ENCODE data around the gene PPM1E.
A peak's percentile ranks its signal among the peaks of the same experiment; 100 is the strongest.
"Not testable (repeated sequence)": the region's sequence is repeated elsewhere in the genome, so short reads cannot be mapped to it uniquely, and the experiment has no call there.

PPM1E gene

GRCh38 chr17:58755577-58756245 is at the start of gene PPM1E:
TSS of gene PPM1E (plus strand) at chr17:58755854.
- peak; percentile 86 for DNase-seq

- no peak for DNase-seq
These were observed 49.1 kb upstream of the PPM1E start for GRCh38 chr17:58706351-58707140.

- peak; percentile 9 for DNase-seq
These were observed 44.6 kb upstream of the PPM1E start for GRCh38 chr17:58710948-58711552.

GRCh38 chr17:58722274-58722673 is 33.4 kb upstream of the PPM1E start:
- DNase-seq, result no peak

- no peak for DNase-seq
These were observed 33.0 kb upstream of the PPM1E start for GRCh38 chr17:58722696-58723095.

- no peak for DNase-seq
These were observed 26.9 kb upstream of the PPM1E start for GRCh38 chr17:58728798-58729197.

GRCh38 chr17:58730937-58731336 is 24.7 kb upstream of the PPM1E start:
- no peak for DNase-seq

GRCh38 chr17:58734040-58734439 is 21.6 kb upstream of the PPM1E start:
- DNase-seq, result no peak

- no peak for DNase-seq
These were observed 20.8 kb upstream of the PPM1E start for GRCh38 chr17:58734811-58735210.

GRCh38 chr17:58741121-58741625 is 14.5 kb upstream of the PPM1E start:
- DNase-seq, result no peak

GRCh38 chr17:58747674-58748073 is 8.0 kb upstream of the PPM1E start:
- DNase-seq, result no peak

GRCh38 chr17:58749627-58750026 is 6.0 kb upstream of the PPM1E start:
- not testable (repeated sequence) for DNase-seq

- DNase-seq, result no peak
These were observed 2.6 kb upstream of the PPM1E start for GRCh38 chr17:58753026-58753425.

- no peak for DNase-seq
These were observed 431 bp upstream of the PPM1E start for GRCh38 chr17:58755269-58755576.

GRCh38 chr17:58756246-58757161 is 850 bp downstream of the PPM1E start:
- peak; percentile 15 for DNase-seq

GRCh38 chr17:58757162-58757613 is 1.5 kb downstream of the PPM1E start:
- DNase-seq, result no peak

GRCh38 chr17:58758890-58759289 is 3.2 kb downstream of the PPM1E start:
- no peak for DNase-seq

- DNase-seq, result no peak
These were observed 3.9 kb downstream of the PPM1E start for GRCh38 chr17:58759522-58759921.

- DNase-seq, result no peak
These were observed 4.6 kb downstream of the PPM1E start for GRCh38 chr17:58760248-58760647.

- no peak for DNase-seq
These were observed 7.6 kb downstream of the PPM1E start for GRCh38 chr17:58763263-58763662.

- peak; percentile 48 for DNase-seq
These were observed 8.7 kb downstream of the PPM1E start for GRCh38 chr17:58764373-58764772.

GRCh38 chr17:58778482-58778881 is 22.8 kb downstream of the PPM1E start:
- not testable (repeated sequence) for DNase-seq

GRCh38 chr17:58779446-58779845 is 23.8 kb downstream of the PPM1E start:
- no peak for DNase-seq
